MM.1S (cell line): ENCODE measurements around the gene MARCO.

Experiments
- DNase-seq: peaks from one replicate; pipeline ENCODE4 v3.0.0-alpha.2; 2015
- H2AFZ ChIP-seq: fragments of 300-600 bp; sonication (generic); 2 replicates; pipeline ENCODE4 v1.6.0; 2016; ENCODE audit warnings: antibody characterized with exemption, low read length
- H3F3A ChIP-seq: fragments of 300-600 bp; sonication (generic); 2 replicates; pipeline ENCODE4 v1.6.1; 2016; ENCODE audit warnings: mild to moderate bottlenecking, antibody characterized with exemption, low read length, moderate library complexity, mixed read lengths; ENCODE audit not compliant: insufficient read depth
- H3K27ac ChIP-seq: fragments of 300-600 bp; sonication (generic); 2 replicates; pipeline ENCODE4 v1.5.1; 2016; ENCODE audit warnings: mild to moderate bottlenecking, low read length
- H3K27me3 ChIP-seq: fragments of 300-600 bp; sonication (generic); replicated peaks from 2 replicates; pipeline ENCODE4 v1.6.0; 2016; ENCODE audit warnings: low read length; ENCODE audit not compliant: insufficient read depth
- H3K36me3 ChIP-seq: fragments of 300-600 bp; sonication (generic); replicated peaks from 2 replicates; pipeline ENCODE4 v1.6.1; 2016; ENCODE audit warnings: mild to moderate bottlenecking, low read length, mixed read lengths; ENCODE audit not compliant: insufficient read depth
- H3K4me1 ChIP-seq: fragments of 300-600 bp; sonication (generic); 2 replicates; pipeline ENCODE4 v1.6.1; 2016; ENCODE audit warnings: low read length, mixed read lengths
- H3K4me2 ChIP-seq: fragments of 300-600 bp; sonication (generic); 2 replicates; pipeline ENCODE4 v1.6.0; 2016; ENCODE audit warnings: low read depth, low read length
- H3K4me3 ChIP-seq: fragments of 300-600 bp; sonication (generic); 2 replicates; pipeline ENCODE4 v1.5.1; 2016; ENCODE audit warnings: low read length, mixed read lengths
- H3K79me2 ChIP-seq: fragments of 300-600 bp; sonication (generic); 2 replicates; pipeline ENCODE4 v1.6.1; 2016; ENCODE audit warnings: mixed run types, low read length, mixed read lengths
- H3K9ac ChIP-seq: fragments of 300-600 bp; sonication (generic); 2 replicates; pipeline ENCODE4 v1.6.1; 2016; ENCODE audit warnings: low read length, mixed read lengths
- H3K9me2 ChIP-seq: fragments of 300-600 bp; sonication (generic); replicated peaks from 2 replicates; pipeline ENCODE4 v1.6.1; 2016; ENCODE audit warnings: mild to moderate bottlenecking, low read length, mixed read lengths; ENCODE audit not compliant: insufficient read depth
- H3K9me3 ChIP-seq: fragments of 300-600 bp; sonication (generic); replicated peaks from 2 replicates; pipeline ENCODE4 v1.6.1; 2016; ENCODE audit warnings: mild to moderate bottlenecking, low read length, mixed read lengths; ENCODE audit not compliant: insufficient read depth
- H4K20me1 ChIP-seq: fragments of 300-600 bp; sonication (generic); 2 replicates; pipeline ENCODE4 v1.6.1; 2016; ENCODE audit warnings: mild to moderate bottlenecking, low read length, moderate library complexity, mixed read lengths; ENCODE audit not compliant: insufficient read depth
- EZH2 ChIP-seq: fragments of 300-600 bp; sonication (generic); optimal IDR thresholded peaks from 2 replicates; pipeline ENCODE3; 2017; ENCODE audit warnings: low read depth, mild to moderate bottlenecking, antibody characterized with exemption, low read length, mixed read lengths
- EZH2phosphoT487 ChIP-seq: fragments of 300-600 bp; sonication (generic); IDR thresholded peaks from 2 replicates; pipeline ENCODE4 v1.6.1; 2018; ENCODE audit warnings: antibody characterized with exemption, low read length
- TF ChIP-seq, protein P1 (sequence below): fragments of 300-600 bp; sonication (generic); IDR thresholded peaks from 2 replicates; pipeline ENCODE4 v1.5.1; 2016; ENCODE audit warnings: antibody characterized with exemption, low read length, mixed read lengths

Gene MARCO

DNA sequence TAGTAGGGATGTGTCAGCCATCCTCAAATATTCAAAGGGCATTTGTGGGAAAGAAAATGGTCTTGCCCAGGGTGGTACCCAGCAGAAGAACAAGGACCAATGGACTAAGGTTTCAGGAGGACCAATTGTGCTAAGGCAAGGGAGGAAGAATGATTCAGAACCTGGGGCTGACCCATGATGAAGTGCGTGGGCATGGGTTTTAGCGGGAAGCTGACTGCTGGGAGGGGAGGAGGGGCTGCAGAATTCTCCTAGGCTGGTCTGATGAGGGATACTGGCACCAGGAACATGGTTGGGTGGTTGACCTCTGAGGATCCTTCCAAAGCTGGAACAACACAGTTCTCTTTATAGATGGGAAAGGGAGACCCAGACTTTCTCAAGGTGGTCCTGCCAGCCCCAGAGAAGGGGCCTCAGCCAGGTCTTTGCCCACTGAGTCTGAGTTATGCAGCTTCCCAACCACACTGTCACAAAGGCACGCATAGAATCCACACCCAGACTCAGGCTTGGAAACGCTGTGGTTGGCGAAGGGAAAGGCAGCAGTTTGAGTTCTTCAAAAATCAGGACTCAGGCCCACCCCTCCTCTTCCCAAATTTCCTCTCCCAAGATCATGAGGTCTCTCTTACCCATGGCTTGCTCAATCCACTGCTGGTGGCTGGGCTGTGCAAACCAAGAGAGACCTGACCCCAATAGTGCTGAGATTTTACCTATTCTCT is 37.3 kb downstream of the MARCO start:
- no peak overlapping the region for H3K4me2 ChIP-seq
- TF ChIP-seq EZH2phosphoT487, result no peak
- TF ChIP-seq, protein P1, sequence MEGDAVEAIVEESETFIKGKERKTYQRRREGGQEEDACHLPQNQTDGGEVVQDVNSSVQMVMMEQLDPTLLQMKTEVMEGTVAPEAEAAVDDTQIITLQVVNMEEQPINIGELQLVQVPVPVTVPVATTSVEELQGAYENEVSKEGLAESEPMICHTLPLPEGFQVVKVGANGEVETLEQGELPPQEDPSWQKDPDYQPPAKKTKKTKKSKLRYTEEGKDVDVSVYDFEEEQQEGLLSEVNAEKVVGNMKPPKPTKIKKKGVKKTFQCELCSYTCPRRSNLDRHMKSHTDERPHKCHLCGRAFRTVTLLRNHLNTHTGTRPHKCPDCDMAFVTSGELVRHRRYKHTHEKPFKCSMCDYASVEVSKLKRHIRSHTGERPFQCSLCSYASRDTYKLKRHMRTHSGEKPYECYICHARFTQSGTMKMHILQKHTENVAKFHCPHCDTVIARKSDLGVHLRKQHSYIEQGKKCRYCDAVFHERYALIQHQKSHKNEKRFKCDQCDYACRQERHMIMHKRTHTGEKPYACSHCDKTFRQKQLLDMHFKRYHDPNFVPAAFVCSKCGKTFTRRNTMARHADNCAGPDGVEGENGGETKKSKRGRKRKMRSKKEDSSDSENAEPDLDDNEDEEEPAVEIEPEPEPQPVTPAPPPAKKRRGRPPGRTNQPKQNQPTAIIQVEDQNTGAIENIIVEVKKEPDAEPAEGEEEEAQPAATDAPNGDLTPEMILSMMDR, result no peak
- TF ChIP-seq EZH2, result no peak

DNA sequence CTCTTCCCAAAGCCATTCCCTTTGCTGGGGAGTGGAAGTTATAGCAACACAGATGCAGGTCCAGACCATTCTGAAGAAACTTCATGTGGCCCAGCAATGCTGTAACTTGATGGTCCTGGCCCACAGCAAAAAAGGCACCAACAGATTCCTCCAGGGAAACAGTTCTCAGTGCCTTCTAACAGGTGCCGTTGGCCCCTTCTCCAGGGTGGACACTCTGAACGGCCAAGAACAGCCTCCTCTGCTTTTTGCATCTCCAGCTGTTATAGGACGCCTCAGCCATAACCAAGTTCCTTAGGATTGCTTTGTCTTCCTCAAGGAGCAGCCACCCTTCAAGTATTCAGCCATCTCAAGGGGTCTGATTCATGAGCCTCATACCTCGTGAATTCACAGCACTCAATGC is 38.0 kb downstream of the MARCO start:
- Histone ChIP-seq H3K4me3 (no peak overlapping the region), H3K79me2 (no peaks in the 10 kb centered on the region), H3K27me3 (no peaks in the 10 kb centered on the region), H3K36me3 (no peaks in the 10 kb centered on the region), H3K4me2 (no peak overlapping the region), H3K9ac (no peak overlapping the region), H2AFZ (no peak overlapping the region), H3F3A (no peaks in the 10 kb centered on the region), H3K9me3 (no peaks in the 10 kb centered on the region), H4K20me1 (no peaks in the 10 kb centered on the region), H3K4me1 (no peaks in the 10 kb centered on the region), H3K9me2 (no peaks in the 10 kb centered on the region), H3K27ac (no peak overlapping the region)
- DNase-seq, result no peak
- TF ChIP-seq, protein P1, result no peak
- TF ChIP-seq EZH2 (no peak), EZH2phosphoT487 (no peak)

More for the DNA sequence above, 37.3 kb downstream of the MARCO start:
- no peaks in the 10 kb centered on the region for H3K27me3 ChIP-seq
- no peaks in the 10 kb centered on the region for H3K4me1 ChIP-seq
- DNase-seq, result no peak
- no peaks in the 10 kb centered on the region for H3K9me2 ChIP-seq
- no peak overlapping the region for H3K4me3 ChIP-seq
- no peaks in the 10 kb centered on the region for H3K79me2 ChIP-seq
- H3K27ac ChIP-seq, result no peak overlapping the region
- H4K20me1 ChIP-seq, result no peaks in the 10 kb centered on the region
- H3K9me3 ChIP-seq, result no peaks in the 10 kb centered on the region
- H2AFZ ChIP-seq, result no peak overlapping the region
- no peak overlapping the region for H3K9ac ChIP-seq
- no peaks in the 10 kb centered on the region for H3K36me3 ChIP-seq
- H3F3A ChIP-seq, result no peaks in the 10 kb centered on the region

GRCh38 chr2:118980573-118980972 is 38.6 kb downstream of the MARCO start:
- no peak overlapping the region for H3K4me3 ChIP-seq
- no peaks in the 10 kb centered on the region for H3K27me3 ChIP-seq
- no peaks in the 10 kb centered on the region for H3K4me1 ChIP-seq
- H3K27ac ChIP-seq, result no peak overlapping the region
- H3K9me3 ChIP-seq, result no peaks in the 10 kb centered on the region
- H3K36me3 ChIP-seq, result no peaks in the 10 kb centered on the region
- no peaks in the 10 kb centered on the region for H4K20me1 ChIP-seq
- no peaks in the 10 kb centered on the region for H3F3A ChIP-seq
- no peak overlapping the region for H2AFZ ChIP-seq
- H3K9ac ChIP-seq, result no peak overlapping the region
- DNase-seq, result no peak
- H3K79me2 ChIP-seq, result no peaks in the 10 kb centered on the region
- TF ChIP-seq, protein P1, result no peak
- TF ChIP-seq EZH2 (no peak), EZH2phosphoT487 (no peak)
- no peaks in the 10 kb centered on the region for H3K9me2 ChIP-seq
- no peak overlapping the region for H3K4me2 ChIP-seq
